A673 (cell line): ENCODE measurements around the gene NOS1AP. TPM values are rescaled to one million over a fixed set of nuclear protein-coding genes. Genes with fewer than 3 reads are reported as not detected.

Source experiments
- BruUV-seq: library from RNA; stranded (reverse); fragments of 400-500 nt; replicated peaks from 2 replicates; lab custom pipeline; 2021; lab: Mats Ljungman, UMichigan
- CTCF ChIA-PET: fragments of 300-600 bp; sonication (Branson Sonifier 250); formaldehyde crosslinking; loops from one replicate; lab custom pipeline; 2022; ENCODE audit warnings: antibody characterized with exemption; lab: Charles Lee
- POLR2A ChIA-PET: fragments of 300-600 bp; sonication (Branson Sonifier 250); formaldehyde crosslinking; loops from one replicate; lab custom pipeline; 2022; ENCODE audit warnings: antibody characterized with exemption; ENCODE audit not compliant: low non-redundant PET; lab: Charles Lee
- DNase-seq: peaks from one replicate; pipeline ENCODE4 v3.0.0-alpha.2; 2015; ENCODE audit warnings: low spot score
- H3K27ac ChIP-seq: fragments of 200-600 bp; sonication (generic); 2 replicates; pipeline ENCODE4 v1.5.1; 2016; ENCODE audit warnings: mixed run types, low read depth, mild to moderate bottlenecking, mixed read lengths, antibody characterized with exemption, low read length; ENCODE audit not compliant: poor library complexity, severe bottlenecking
- H3K27me3 ChIP-seq: fragments of 200-600 bp; sonication (generic); replicated peaks from 2 replicates; pipeline ENCODE4 v1.6.1; 2017; ENCODE audit warnings: mixed run types, low read depth, mild to moderate bottlenecking, mixed read lengths, antibody characterized with exemption, low read length; ENCODE audit not compliant: insufficient read depth, poor library complexity
- H3K36me3 ChIP-seq: fragments of 200-600 bp; sonication (generic); 2 replicates; pipeline ENCODE4 v1.6.1; 2016; ENCODE audit warnings: mixed run types, mild to moderate bottlenecking, mixed read lengths, antibody characterized with exemption, low read length; ENCODE audit not compliant: insufficient read depth, poor library complexity, severe bottlenecking
- H3K4me1 ChIP-seq: fragments of 200-600 bp; sonication (generic); 2 replicates; pipeline ENCODE4 v1.6.1; 2017; ENCODE audit warnings: mixed run types, mild to moderate bottlenecking, mixed read lengths, antibody characterized with exemption, low read length; ENCODE audit not compliant: insufficient read depth, poor library complexity, severe bottlenecking
- H3K4me3 ChIP-seq: fragments of 200-600 bp; sonication (generic); 2 replicates; pipeline ENCODE4 v1.5.1; 2016; ENCODE audit warnings: low read depth, mixed run types, mild to moderate bottlenecking, mixed read lengths, low read length; ENCODE audit not compliant: poor library complexity, severe bottlenecking
- H3K9me3 ChIP-seq: fragments of 200-600 bp; sonication (generic); 2 replicates; pipeline ENCODE4 v1.6.1; 2016; ENCODE audit warnings: mixed run types, low read depth, mild to moderate bottlenecking, mixed read lengths, antibody characterized with exemption, low read length; ENCODE audit not compliant: poor library complexity, severe bottlenecking
- CTCF ChIP-seq: fragments of 300-800, 200-600 bp; sonication (generic); conservative IDR thresholded peaks from 2 replicates; pipeline ENCODE4 v1.5.1; 2017; ENCODE audit warnings: low read depth, mild to moderate bottlenecking, antibody characterized with exemption, low read length, moderate library complexity, mixed read lengths
- EZH2 ChIP-seq: fragments of 200-600 bp; sonication (generic); IDR thresholded peaks from 2 replicates; pipeline ENCODE4 v1.6.1; 2017; ENCODE audit warnings: borderline replicate concordance, low read depth, mild to moderate bottlenecking, mixed read lengths, antibody characterized with exemption, low read length; ENCODE audit not compliant: poor library complexity, severe bottlenecking
- intact Hi-C: fragments of 100-400 bp; cut with micrococcal nuclease; formaldehyde crosslinking; loops from one replicate; pipeline ENCODE4 v1.10.0; 2022; ENCODE audit not compliant: unreplicated experiment
- total RNA-seq: library from RNA; stranded (reverse); gene quantifications from 2 replicates; pipeline ENCODE4 v1.2.3, GENCODE V29; 2021

The NOS1AP gene
- total RNA-seq, 1 experiment from 2014 or later = 28.0 TPM

GRCh38 chr1:162215902-162216301, 146.4 kb downstream of the NOS1AP start:
- TF ChIP-seq CTCF (no peak), EZH2 (no peak)
- ChIA-PET POLR2A (no interaction called here), CTCF (no interaction called here)
- Histone ChIP-seq H3K27me3 (no peaks in the 10 kb centered on the region), H3K4me3 (no peak overlapping the region), H3K36me3 (no peaks in the 10 kb centered on the region), H3K9me3 (no peaks in the 10 kb centered on the region), H3K4me1 (peaks cover 97% of the 10 kb centered on the region), H3K27ac (peak overlapping the region; percentile 81)
- BruUV-seq = no TSS peak
- intact Hi-C loops = no loop called here
- DNase-seq = peak; percentile 69

- no peak for TF ChIP-seq EZH2
- no peak for TF ChIP-seq CTCF
- Histone ChIP-seq H3K9me3 (no peaks in the 10 kb centered on the region), H3K4me1 (peaks cover 99% of the 10 kb centered on the region), H3K4me3 (no peak overlapping the region), H3K36me3 (no peaks in the 10 kb centered on the region), H3K27ac (peak overlapping the region; percentile 81), H3K27me3 (no peaks in the 10 kb centered on the region)
- BruUV-seq = no TSS peak
- ChIA-PET CTCF (interaction anchor here (0.5 kb wide), 1 partner anchor 74 kb away, joined by 5 read pairs; no protein-coding TSS in a partner anchor), POLR2A (interaction anchor here (0.6 kb wide), 1 partner anchor 146 kb away, joined by 3 read pairs; no protein-coding TSS in a partner anchor)
- intact Hi-C loops = no loop called here
- DNase-seq = no peak
Observed at GRCh38 chr1:162216604-162217003, 147.1 kb downstream of the NOS1AP start.

- POLR2A ChIA-PET = no interaction called here
- no peaks in the 10 kb centered on the region for H3K36me3 ChIP-seq
- H3K9me3 ChIP-seq = no peaks in the 10 kb centered on the region
- no peak overlapping the region for H3K4me3 ChIP-seq
- peaks cover 99% of the 10 kb centered on the region for H3K4me1 ChIP-seq
- intact Hi-C loops = no loop called here
- CTCF ChIA-PET = no interaction called here
- peak overlapping the region; percentile 78 for H3K27ac ChIP-seq
- H3K27me3 ChIP-seq = no peaks in the 10 kb centered on the region
- DNase-seq = peak; percentile 80
- BruUV-seq = no TSS peak
- TF ChIP-seq CTCF (no peak), EZH2 (no peak)
Observed at GRCh38 chr1:162217706-162218105, 148.2 kb downstream of the NOS1AP start.
